Activated CD4-positive, alpha-beta T cell treated with anti-CD3 and anti-CD28 coated beads, Interleukin-2, Interleukin-6, amounts not matched to agents 100 ng/mL and 50 ng/mL, durations not matched to agents 16 hours and 8 hours (primary cell): Measurements from ENCODE around the gene TENM3.

Experiments
- DNase-seq: peaks from one replicate; pipeline ENCODE4 v3.0.0-alpha.2; 2020

The TENM3 gene

GRCh38 chr4:182754895-182755294 lies 511.7 kb downstream of the TENM3 start:
- no peak for DNase-seq

DNA sequence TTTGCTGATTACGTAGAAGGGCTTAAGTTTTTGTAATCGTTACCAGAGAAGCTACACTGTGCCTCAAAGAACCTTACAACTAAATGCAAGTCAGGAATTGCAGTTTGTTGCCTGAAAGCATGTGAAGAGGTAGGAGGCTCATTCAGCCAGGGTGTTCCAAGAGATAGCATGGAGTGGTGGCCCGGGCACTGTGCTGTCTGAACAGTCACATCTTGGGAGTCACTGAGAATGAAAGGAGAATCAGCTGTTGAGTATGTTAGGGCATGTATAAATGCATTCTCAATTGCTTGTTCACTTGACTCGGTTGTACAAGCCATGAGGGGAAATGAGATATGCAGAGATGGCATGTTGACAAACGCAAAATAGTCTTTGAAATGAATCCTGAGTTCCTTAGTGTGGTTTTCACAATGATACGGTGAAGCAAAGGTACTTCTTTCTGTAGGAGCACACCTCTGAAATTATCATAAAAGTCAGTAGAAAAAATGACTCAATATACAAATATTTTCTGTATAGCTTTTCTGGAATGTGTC lies 513.0 kb downstream of the TENM3 start:
- DNase-seq: no peak

DNA sequence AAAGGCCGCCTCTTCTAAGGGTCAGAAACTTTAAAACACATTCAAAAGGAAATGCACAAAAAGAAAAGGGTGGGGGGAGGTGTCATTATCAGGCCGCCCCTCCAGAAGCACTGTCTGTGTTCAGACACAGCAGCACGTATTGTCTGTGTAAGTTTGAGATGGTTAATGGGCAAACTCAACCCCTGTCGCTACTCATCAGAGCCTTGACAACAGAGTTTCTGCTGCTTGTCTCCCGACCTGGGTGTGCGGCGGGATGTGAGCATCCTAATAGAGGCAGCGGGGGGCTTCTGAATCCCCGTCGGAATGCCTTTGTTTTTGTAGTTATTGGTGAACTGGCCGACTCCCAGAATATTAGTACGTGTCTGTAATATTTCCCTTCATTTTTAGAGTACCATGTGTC lies 515.1 kb downstream of the TENM3 start:
- no peak for DNase-seq

DNA sequence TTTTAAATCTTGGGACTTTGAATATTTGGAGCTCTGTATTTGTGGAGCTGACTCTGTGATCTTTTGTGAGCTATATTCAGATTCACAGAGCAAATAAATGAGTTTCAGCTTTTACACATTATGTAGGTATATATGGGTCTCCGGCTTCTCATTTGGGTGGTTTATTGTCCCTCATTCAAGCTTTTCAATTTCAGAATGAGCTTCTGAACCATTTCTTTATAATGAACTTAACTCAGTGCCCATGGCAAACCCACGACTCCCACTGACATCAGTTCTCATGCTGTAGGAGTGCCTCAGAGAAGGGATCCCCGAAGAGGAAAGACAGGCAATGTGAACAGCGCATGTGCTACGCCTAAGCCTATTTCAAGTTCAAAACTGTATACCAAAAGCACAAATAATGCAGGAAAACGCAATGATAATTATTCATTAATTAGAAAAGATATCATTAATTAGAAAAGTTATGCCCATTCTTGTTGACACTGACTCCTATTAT lies 517.4 kb downstream of the TENM3 start:
- DNase-seq: no peak

GRCh38 chr4:182764137-182764536 lies 520.9 kb downstream of the TENM3 start:
- no peak for DNase-seq

DNA sequence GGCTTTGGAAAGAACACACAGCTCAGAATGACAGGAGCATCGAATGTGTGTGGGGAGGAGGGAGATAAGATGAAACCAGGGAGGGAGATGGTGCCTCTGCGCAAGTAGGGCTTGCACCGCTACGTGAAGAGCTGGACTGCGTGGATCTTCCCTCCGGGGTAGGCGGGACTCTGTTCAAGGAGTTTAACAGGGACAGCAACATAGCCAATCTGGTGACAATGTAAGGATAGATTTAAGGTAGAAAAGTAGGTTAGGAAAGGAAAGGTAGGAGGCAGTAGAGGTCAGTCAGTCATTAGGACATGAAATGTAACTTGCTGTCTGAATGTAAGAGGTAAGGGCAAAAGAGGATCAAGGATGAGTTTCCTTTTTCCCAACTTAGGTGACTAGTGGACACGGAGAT lies 521.4 kb downstream of the TENM3 start:
- DNase-seq: no peak

- DNase-seq: no peak
These were observed 523.0 kb downstream of the TENM3 start for GRCh38 chr4:182765987-182766856.

GRCh38 chr4:182766857-182767250 lies 523.7 kb downstream of the TENM3 start:
- no peak for DNase-seq

DNA sequence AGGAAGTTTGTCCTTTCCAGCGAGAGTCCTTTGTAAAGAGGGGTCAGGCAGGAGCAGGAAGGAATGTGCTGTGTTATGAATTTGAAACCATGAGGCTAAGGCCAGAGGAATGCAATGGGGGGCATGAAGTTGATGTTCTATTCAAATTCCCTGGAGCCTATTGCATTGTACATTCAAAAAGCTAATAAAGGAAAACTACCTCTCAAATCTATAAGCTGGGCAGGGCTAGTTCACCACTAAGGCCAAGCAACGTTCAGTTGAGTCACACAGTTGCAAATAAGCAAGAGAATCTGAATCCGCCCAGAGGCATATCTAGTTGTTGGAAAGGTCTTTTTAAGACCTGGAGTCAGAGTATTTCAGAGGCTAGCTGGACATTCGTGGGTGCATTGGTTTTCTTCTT lies 525.6 kb downstream of the TENM3 start:
- no peak for DNase-seq

GRCh38 chr4:182770259-182770995 lies 527.2 kb downstream of the TENM3 start:
- no peak for DNase-seq

- no peak for DNase-seq
These were observed 527.9 kb downstream of the TENM3 start for GRCh38 chr4:182770996-182771514.

GRCh38 chr4:182775075-182775474 lies 531.9 kb downstream of the TENM3 start:
- no peak for DNase-seq

GRCh38 chr4:182776376-182777105 lies 533.3 kb downstream of the TENM3 start:
- DNase-seq: no peak

GRCh38 chr4:182778222-182778982 lies 535.2 kb downstream of the TENM3 start:
- no peak for DNase-seq

DNA sequence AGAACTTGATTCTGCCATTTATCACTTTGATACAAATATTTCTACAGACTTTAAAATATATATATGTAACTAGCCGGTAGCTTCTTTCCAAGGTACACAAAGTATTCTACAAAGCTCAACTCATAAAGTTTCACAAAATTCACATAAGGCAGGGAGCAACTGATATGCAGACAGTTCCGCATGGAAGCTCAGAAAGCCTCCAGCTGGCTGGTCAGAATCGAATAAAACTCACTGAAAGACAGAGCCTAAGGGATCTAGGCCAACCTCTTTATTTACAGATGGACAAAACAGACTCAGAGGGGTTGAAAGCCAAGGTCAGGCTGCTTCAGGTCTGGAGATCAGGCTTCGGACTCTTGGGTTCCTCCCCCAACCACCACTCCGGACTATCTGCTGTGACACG lies 543.8 kb downstream of the TENM3 start:
- DNase-seq: no peak

DNA sequence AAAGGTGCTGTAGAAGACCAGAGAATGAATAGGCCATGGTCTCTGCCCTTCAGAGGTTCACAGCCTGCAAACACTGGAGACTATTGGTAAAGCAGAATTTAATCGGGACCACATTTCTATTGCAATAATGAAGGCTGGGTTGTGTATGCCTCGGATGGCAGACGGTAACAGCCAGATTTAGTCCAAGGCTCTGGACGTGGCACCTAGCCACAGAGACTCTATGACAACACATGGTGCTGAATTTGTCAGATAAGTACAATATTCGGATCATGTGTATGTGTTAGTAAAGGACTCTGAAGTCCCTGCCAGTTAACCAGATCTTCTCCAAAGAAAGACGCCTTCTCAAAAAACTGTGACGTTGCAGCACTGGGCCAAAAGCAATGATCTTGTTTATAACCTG lies 545.0 kb downstream of the TENM3 start:
- DNase-seq: no peak

- no peak for DNase-seq
These were observed 546.3 kb downstream of the TENM3 start for GRCh38 chr4:182789529-182789928.

GRCh38 chr4:182795446-182796238 lies 552.4 kb downstream of the TENM3 start:
- no peak for DNase-seq

- DNase-seq: no peak
These were observed 556.5 kb downstream of the TENM3 start for GRCh38 chr4:182799515-182800215.

DNA sequence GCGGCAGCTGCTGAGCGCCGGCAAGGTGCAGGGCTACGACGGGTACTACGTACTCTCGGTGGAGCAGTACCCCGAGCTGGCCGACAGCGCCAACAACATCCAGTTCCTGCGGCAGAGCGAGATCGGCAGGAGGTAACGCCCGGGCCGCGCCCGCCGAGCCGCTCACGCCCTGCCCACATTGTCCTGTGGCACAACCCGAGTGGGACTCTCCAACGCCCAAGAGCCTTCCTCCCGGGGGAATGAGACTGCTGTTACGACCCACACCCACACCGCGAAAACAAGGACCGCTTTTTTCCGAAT lies 557.0 kb downstream of the TENM3 start:
- no peak for DNase-seq

DNA sequence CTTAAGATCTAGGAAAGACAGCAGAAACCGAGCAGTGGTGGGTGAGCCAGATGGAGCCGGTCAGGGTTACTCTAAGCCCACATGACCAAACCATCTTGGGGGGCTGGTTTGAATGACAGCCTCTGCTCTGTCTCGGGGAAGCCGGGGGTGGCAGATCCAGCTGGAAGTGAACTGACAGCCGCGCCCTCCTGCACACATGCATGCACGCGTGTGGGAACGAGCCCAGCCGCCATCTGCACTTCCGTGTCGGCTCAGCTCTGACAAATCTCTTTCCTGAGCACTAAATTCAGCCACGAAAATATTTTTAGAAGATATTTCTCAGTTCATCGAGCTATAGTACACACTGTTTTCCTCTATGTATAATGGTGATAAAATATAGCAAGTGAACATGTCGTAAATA lies 558.4 kb downstream of the TENM3 start:
- DNase-seq: no peak
